SK-N-MC (cell line): ENCODE results near the gene TOP2B.

ENCODE experiments used
- DNase-seq: peaks from one replicate; pipeline ENCODE4 v3.0.0-alpha.2; 2011; ENCODE audit warnings: low read depth, low spot score
- H3K27ac ChIP-seq: fragments of 200-600 bp; sonication (generic); 2 replicates; pipeline ENCODE4 v1.5.1; 2016; ENCODE audit warnings: mixed run types
- H3K36me3 ChIP-seq: fragments of 200-600 bp; sonication (generic); 2 replicates; pipeline ENCODE4 v1.6.1; 2017; ENCODE audit warnings: antibody characterized with exemption, low read length, mixed read lengths; ENCODE audit not compliant: insufficient read depth
- H3K4me3 ChIP-seq: fragments of 200-600 bp; sonication (generic); 2 replicates; pipeline ENCODE4 v1.5.1; 2016
- H3K9ac ChIP-seq: fragments of 200-600 bp; sonication (generic); 2 replicates; pipeline ENCODE4 v1.8.0; 2017; ENCODE audit warnings: mixed run types, mixed read lengths; ENCODE audit not compliant: insufficient read length
- H3K9me3 ChIP-seq: fragments of 200-600 bp; sonication (generic); 2 replicates; pipeline ENCODE4 v1.6.1; 2017; ENCODE audit warnings: low read depth, mild to moderate bottlenecking, antibody characterized with exemption, low read length, moderate library complexity, mixed read lengths
- EZH2 ChIP-seq: fragments of 200-600 bp; sonication (generic); IDR thresholded peaks from one replicate; pipeline ENCODE4 v1.6.1; 2017; ENCODE audit warnings: antibody characterized with exemption
- FOXP2 ChIP-seq: optimal IDR thresholded peaks from 2 replicates; pipeline ENCODE3; 2011; ENCODE audit warnings: mild to moderate bottlenecking, moderate library complexity; ENCODE audit not compliant: insufficient read depth; ENCODE audit errors: extremely low read length, control extremely low read depth
- POLR2AphosphoS5 ChIP-seq: IDR thresholded peaks from 2 replicates; pipeline ENCODE4 v1.6.1; 2012; ENCODE audit warnings: mild to moderate bottlenecking, low read depth, low read length, borderline replicate concordance

The TOP2B gene

GRCh38 chr3:25592510-25592968, 72.2 kb downstream of the TOP2B start:
- H3K9ac ChIP-seq, result no peak overlapping the region
- no peak overlapping the region for H3K4me3 ChIP-seq
- H3K9me3 ChIP-seq, result no peaks in the 10 kb centered on the region
- no peak for TF ChIP-seq POLR2AphosphoS5
- TF ChIP-seq EZH2, result no peak
- TF ChIP-seq FOXP2, result no peak
- no peak for DNase-seq
- H3K36me3 ChIP-seq, result no peaks in the 10 kb centered on the region
- no peak overlapping the region for H3K27ac ChIP-seq

GRCh38 chr3:25589783-25590258, 74.9 kb downstream of the TOP2B start:
- DNase-seq, result no peak
- Histone ChIP-seq H3K27ac (no peak overlapping the region), H3K9me3 (no peaks in the 10 kb centered on the region), H3K9ac (no peak overlapping the region), H3K36me3 (no peaks in the 10 kb centered on the region), H3K4me3 (no peak overlapping the region)
- no peak for TF ChIP-seq FOXP2
- TF ChIP-seq POLR2AphosphoS5, result no peak
- no peak for TF ChIP-seq EZH2

- H3K4me3 ChIP-seq, result no peak overlapping the region
- TF ChIP-seq FOXP2 (no peak), POLR2AphosphoS5 (no peak), EZH2 (no peak)
- H3K9me3 ChIP-seq, result no peaks in the 10 kb centered on the region
- H3K9ac ChIP-seq, result no peak overlapping the region
- no peak overlapping the region for H3K27ac ChIP-seq
- H3K36me3 ChIP-seq, result no peaks in the 10 kb centered on the region
- no peak for DNase-seq
These were observed 75.5 kb downstream of the TOP2B start for GRCh38 chr3:25589104-25589782.

DNA sequence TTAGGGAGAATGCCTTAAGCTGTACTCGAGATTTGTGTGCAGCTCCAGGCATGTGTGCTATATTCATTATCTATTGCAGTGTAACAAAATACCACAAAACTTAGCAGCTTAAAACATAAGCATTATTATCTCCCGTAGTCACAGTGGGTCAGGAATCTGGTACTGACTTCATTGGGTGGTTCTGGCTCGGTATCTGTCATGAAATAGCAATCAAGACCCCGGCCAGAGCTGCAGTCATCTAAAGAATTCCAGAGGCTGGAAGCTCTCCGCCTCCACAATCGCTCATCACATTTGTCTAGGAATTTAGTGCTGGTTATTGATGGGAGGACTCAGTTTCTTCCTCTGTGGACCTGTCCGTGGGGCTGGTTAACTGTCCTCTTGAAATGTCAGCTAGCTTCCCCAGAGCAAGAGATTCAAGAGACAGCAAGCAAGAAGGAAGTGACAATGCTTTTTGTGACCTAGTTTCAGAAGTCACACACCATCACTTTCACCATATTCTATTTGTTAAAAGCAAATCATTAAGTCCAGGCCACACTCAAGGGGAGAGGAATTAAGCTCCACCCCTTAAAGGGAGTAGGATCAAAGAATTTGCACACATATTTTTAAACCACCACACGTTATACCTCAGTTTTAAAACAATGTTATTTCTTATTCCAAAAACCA, 76.1 kb downstream of the TOP2B start:
- TF ChIP-seq EZH2 (no peak), POLR2AphosphoS5 (no peak), FOXP2 (no peak)
- Histone ChIP-seq H3K4me3 (no peak overlapping the region), H3K9me3 (no peaks in the 10 kb centered on the region), H3K36me3 (no peaks in the 10 kb centered on the region), H3K27ac (no peak overlapping the region), H3K9ac (no peak overlapping the region)
- no peak for DNase-seq

DNA sequence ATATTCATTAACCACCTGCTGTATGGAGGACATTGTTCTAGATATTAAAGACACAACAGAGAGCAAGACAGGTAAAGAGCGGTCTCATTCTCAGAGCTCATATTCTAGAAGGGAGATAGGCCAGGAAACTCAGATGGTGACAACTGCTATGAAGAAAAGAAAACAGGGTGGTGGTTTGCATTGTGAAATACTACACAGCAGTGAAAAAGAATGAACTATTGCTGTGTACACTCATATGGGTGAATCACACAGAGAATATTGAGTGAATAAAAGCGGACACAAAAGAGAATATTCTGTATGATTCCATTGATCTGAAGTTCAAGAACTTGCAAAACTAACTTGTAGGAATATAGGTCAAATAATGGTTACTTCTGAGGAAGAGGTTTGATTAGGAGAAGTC, 76.7 kb downstream of the TOP2B start:
- no peak overlapping the region for H3K27ac ChIP-seq
- H3K9me3 ChIP-seq, result no peaks in the 10 kb centered on the region
- no peak for TF ChIP-seq POLR2AphosphoS5
- TF ChIP-seq EZH2, result no peak
- TF ChIP-seq FOXP2, result no peak
- H3K36me3 ChIP-seq, result no peaks in the 10 kb centered on the region
- no peak for DNase-seq
- no peak overlapping the region for H3K9ac ChIP-seq
- H3K4me3 ChIP-seq, result no peak overlapping the region

DNA sequence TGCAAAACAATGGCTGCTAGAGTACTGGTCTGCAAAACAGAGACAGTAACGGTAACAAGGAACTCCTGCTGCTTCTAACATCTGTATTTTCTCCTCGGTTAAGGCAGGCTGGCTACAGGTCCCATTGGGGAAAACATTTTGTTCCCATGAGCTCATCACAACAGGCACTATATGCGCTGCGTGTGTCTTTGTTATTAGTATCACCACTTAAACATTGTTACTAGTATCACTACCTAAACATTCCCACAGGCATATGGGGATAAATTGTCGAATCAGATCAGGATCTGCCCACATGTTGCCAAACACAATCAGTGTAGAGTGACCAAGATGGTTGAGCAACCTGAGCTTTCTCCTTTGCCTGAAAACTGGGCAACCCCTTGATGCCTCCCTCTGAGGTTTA, 77.2 kb downstream of the TOP2B start:
- no peak for DNase-seq
- H3K27ac ChIP-seq, result no peak overlapping the region
- H3K36me3 ChIP-seq, result no peaks in the 10 kb centered on the region
- H3K9me3 ChIP-seq, result no peaks in the 10 kb centered on the region
- no peak overlapping the region for H3K4me3 ChIP-seq
- TF ChIP-seq POLR2AphosphoS5, result no peak
- no peak for TF ChIP-seq FOXP2
- TF ChIP-seq EZH2, result no peak
- H3K9ac ChIP-seq, result no peak overlapping the region

DNA sequence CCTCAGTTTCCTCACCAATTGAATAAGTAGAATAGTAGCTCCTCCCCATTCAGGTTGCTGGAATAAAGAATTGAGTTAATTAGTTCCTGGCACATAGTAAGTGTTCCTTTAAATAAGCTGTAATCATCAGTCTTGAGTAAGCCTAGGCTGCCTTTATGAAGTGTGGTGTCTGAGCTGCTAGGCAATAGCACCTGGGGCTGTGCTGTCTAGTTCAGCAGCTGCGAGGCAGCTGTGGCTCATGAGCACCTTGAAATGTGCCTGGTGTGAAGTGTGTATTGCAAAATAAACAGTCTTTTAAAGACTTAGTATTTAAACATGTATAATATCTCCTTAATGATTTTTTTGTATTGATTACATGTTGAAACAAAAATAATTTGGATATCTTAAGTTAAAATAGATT, 77.6 kb downstream of the TOP2B start:
- TF ChIP-seq EZH2, result no peak
- no peak for TF ChIP-seq FOXP2
- no peak for TF ChIP-seq POLR2AphosphoS5
- H3K27ac ChIP-seq, result no peak overlapping the region
- H3K4me3 ChIP-seq, result no peak overlapping the region
- no peaks in the 10 kb centered on the region for H3K9me3 ChIP-seq
- no peak overlapping the region for H3K9ac ChIP-seq
- no peaks in the 10 kb centered on the region for H3K36me3 ChIP-seq
- no peak for DNase-seq

DNA sequence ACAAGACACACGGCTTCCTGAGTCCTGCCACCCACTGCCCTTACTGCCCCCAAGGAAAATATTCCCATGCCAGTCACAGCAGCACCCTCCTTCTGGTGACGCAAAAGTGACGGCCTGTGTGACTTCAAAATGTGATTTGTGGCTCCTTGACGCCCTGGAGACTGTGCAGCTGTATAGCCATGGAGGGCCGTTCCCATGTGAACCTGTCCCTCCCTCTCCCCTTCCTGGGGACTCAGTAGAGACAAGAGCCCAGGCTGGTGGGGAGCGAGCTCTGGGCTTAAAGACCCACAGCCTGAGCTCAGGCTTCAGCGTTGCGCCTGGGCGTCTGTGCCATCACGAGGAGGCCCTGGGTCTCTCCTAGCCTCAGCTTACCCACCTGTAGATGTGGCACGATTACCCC, 78.2 kb downstream of the TOP2B start:
- no peak overlapping the region for H3K9ac ChIP-seq
- H3K4me3 ChIP-seq, result no peak overlapping the region
- no peaks in the 10 kb centered on the region for H3K36me3 ChIP-seq
- no peak for TF ChIP-seq FOXP2
- TF ChIP-seq EZH2, result no peak
- TF ChIP-seq POLR2AphosphoS5, result no peak
- DNase-seq, result no peak
- H3K27ac ChIP-seq, result no peak overlapping the region
- no peaks in the 10 kb centered on the region for H3K9me3 ChIP-seq
